Measurements from ENCODE around the gene TADA1. TPM values are rescaled to one million over a fixed set of nuclear protein-coding genes. Genes with fewer than 3 reads are reported as not detected.

TADA1 gene
- total and polyA plus RNA-seq, 8 donors: 5.4 to 43.8 (median 7.6) TPM

DNA sequence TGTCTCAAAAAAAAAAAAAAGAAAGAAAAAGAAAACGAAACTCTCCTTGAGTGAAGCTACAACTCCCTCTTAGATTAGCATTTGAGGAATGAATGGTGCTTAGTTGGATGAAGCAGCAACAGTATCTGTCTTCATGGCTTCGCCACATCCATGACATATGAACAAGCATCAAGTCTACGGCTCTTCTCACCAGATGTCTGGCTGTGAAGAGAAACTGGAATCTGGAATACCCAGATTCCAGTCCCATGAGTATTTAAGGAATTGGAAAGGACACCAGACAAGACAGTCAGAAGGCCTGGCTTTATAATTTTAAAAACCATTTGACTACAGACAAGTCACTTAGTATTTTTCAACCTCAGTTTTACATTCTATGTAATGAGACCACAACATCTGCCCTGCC, 38.0 kb upstream of the TADA1 start:
- no peak for TF ChIP-seq EP300 (IDR thresholded peaks at IDR 0.05)
- TF ChIP-seq, protein P1, sequence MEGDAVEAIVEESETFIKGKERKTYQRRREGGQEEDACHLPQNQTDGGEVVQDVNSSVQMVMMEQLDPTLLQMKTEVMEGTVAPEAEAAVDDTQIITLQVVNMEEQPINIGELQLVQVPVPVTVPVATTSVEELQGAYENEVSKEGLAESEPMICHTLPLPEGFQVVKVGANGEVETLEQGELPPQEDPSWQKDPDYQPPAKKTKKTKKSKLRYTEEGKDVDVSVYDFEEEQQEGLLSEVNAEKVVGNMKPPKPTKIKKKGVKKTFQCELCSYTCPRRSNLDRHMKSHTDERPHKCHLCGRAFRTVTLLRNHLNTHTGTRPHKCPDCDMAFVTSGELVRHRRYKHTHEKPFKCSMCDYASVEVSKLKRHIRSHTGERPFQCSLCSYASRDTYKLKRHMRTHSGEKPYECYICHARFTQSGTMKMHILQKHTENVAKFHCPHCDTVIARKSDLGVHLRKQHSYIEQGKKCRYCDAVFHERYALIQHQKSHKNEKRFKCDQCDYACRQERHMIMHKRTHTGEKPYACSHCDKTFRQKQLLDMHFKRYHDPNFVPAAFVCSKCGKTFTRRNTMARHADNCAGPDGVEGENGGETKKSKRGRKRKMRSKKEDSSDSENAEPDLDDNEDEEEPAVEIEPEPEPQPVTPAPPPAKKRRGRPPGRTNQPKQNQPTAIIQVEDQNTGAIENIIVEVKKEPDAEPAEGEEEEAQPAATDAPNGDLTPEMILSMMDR (IDR thresholded peaks at IDR 0.05): no peak
- TF ChIP-seq POLR2AphosphoS5 (IDR thresholded peaks at IDR 0.05): no peak
- TF ChIP-seq POLR2A (IDR thresholded peaks at IDR 0.05): no peak
- intact Hi-C loops (cut with DNase I; ENCODE audit: low total_unique reads): no loop called here
- 84 to 89% (median 87%) methylated on average over 3 of the region's 3 CpGs for WGBS, 5 donors

DNA sequence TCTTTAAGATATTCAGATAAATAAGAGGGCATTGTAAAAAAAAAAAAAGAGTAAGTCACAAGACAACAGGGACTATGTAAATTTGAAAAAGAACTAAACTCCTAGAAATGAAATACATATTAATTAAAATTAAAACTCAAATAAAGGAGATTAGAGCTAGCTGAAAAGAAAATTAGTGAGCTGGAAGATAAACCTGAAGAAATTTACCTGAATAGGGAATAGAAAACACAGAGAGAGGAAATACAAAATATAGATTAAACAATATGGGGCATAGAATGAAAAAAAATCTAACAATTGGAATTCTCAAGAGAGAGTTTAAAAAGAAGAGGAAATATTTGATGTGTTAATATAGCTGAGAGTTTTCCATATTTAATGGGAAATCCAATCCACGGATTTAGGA, 35.6 kb upstream of the TADA1 start:
- no peak overlapping the region for H3K27ac ChIP-seq
- TF ChIP-seq POLR2AphosphoS5 (IDR thresholded peaks at IDR 0.05) (no peak), POLR2A (IDR thresholded peaks at IDR 0.05) (no peak), EP300 (IDR thresholded peaks at IDR 0.05) (no peak)
- TF ChIP-seq, protein P1 (IDR thresholded peaks at IDR 0.05): no peak
- H3K4me3 ChIP-seq: no peak overlapping the region
- WGBS, 5 donors: 83 to 98% (median 95%) methylated on average over 1 of the region's 1 CpG
- H3K9me3 ChIP-seq: no peaks in the 10 kb centered on the region
- no peaks in the 10 kb centered on the region for H3K36me3 ChIP-seq
- no peak for DNase-seq
- intact Hi-C loops (cut with DNase I; ENCODE audit: low total_unique reads): no loop called here
- peaks cover 0 to 6% (median 0%) of the 10 kb centered on the region in 3 donors for H3K27me3 ChIP-seq
- peaks cover 0 to 5% (median 0%) of the 10 kb centered on the region in 4 donors for H3K4me1 ChIP-seq

More for the DNA sequence above, 38.0 kb upstream of the TADA1 start:
- peaks cover 0 to 10% (median 0%) of the 10 kb centered on the region in 3 donors for H3K27me3 ChIP-seq
- H3K9me3 ChIP-seq: no peaks in the 10 kb centered on the region
- no peaks in the 10 kb centered on the region for H3K36me3 ChIP-seq
- H3K4me3 ChIP-seq: no peak overlapping the region
- peaks cover 0 to 5% (median 0%) of the 10 kb centered on the region in 4 donors for H3K4me1 ChIP-seq
- DNase-seq: no peak
- H3K27ac ChIP-seq: no peak overlapping the region

DNA sequence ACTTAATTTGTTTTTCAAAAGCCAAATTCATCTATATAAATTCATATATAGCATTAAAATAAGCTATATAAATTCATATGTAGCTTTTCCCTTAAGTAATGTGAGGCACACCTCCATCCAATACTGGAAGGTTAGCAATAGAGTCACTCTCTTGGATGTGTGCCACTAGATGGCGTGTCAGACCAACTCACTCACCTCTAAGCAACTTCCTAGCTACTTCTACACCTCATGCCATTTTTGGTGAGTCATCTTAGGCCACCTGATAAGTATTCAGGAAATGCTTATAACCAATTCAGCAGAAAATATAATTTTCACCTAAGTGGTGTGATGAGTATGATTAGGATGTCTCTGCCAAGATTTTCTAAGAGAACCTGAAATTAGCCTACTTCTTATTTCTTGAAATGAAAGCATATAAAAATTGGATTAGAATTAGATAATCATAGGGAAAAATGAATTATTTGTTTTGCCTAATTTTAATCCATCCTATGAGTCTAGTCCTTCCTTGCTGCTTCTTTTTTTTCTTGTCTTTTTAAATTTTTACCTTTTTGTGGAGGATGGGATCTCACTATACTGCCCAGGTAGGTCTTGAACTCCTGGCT, 34.4 kb upstream of the TADA1 start:
- Histone ChIP-seq H3K9me3 (no peaks in the 10 kb centered on the region), H3K27me3 (peaks cover 0 to under 1% (median 0%) of the 10 kb centered on the region in 3 donors), H3K27ac (no peak overlapping the region), H3K4me1 (peaks cover 0 to 6% (median 2%) of the 10 kb centered on the region in 4 donors), H3K4me3 (no peak overlapping the region), H3K36me3 (no peaks in the 10 kb centered on the region)
- peak; percentile 81 to 95 for DNase-seq
- no peak for TF ChIP-seq POLR2A (IDR thresholded peaks at IDR 0.05)
- TF ChIP-seq, protein P1 (IDR thresholded peaks at IDR 0.05): peak in 5 of 7 experiments; percentile 34 to 72 (median 46)
- TF ChIP-seq POLR2AphosphoS5 (IDR thresholded peaks at IDR 0.05): peak in 1 of 3 donors; percentile 79
- intact Hi-C loops (cut with DNase I; ENCODE audit: low total_unique reads): no loop called here
- WGBS, 5 donors: 0 to 3% (median 0%) methylated on average over 1 of the region's 1 CpG

DNA sequence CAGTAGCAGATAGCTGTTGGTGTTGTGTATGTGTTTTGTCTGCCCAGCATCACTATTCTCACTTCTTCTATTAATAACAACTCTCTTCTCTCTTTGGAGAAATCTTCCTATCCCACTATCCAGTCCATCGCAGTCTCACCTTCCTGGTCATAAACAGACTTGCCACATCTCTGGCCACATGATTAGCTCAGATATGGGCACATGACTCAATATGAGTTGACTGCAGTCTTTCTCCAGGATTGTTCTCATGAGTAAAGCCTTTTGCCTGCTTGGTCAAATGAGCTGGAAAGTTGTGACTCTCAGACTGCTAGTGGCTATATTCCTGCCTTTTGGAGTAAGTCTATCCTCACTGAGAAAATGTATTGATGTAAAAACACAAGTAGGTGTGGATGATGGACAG, 32.9 kb upstream of the TADA1 start:
- H3K27ac ChIP-seq: no peak overlapping the region
- no peaks in the 10 kb centered on the region for H3K9me3 ChIP-seq
- H3K4me3 ChIP-seq: no peak overlapping the region
- H3K4me1 ChIP-seq: peaks cover 0 to 6% (median 2%) of the 10 kb centered on the region in 4 donors
- TF ChIP-seq, protein P1 (IDR thresholded peaks at IDR 0.05): no peak
- TF ChIP-seq POLR2AphosphoS5 (IDR thresholded peaks at IDR 0.05) (no peak), EP300 (IDR thresholded peaks at IDR 0.05) (no peak), POLR2A (IDR thresholded peaks at IDR 0.05) (no peak)
- WGBS, 5 donors: 87 to 96% (median 89%) methylated on average over 1 of the region's 1 CpG
- no peak for DNase-seq
- intact Hi-C loops (cut with DNase I; ENCODE audit: low total_unique reads): loop anchor here (5.0 kb wide), 1 partner anchor 148 kb away; no protein-coding TSS in a partner anchor
- no peaks in the 10 kb centered on the region for H3K27me3 ChIP-seq
- H3K36me3 ChIP-seq: no peaks in the 10 kb centered on the region

Measured in stomach (tissue), 9 donors.